AG04449 (cell line): ENCODE data around the gene DNAJB13.

Experiments
- CTCF ChIA-PET: fragments of 350-600 bp; formaldehyde crosslinking; extraction: SDS; loops from one replicate; lab custom pipeline; 2021; ENCODE audit warnings: antibody characterized with exemption; lab: Yijun Ruan, JAX
- POLR2A ChIA-PET: fragments of 400-600, 350-600 bp; formaldehyde crosslinking; extraction: SDS; loops from one replicate; lab custom pipeline; 2020; ENCODE audit warnings: antibody characterized with exemption, inconsistent platforms; lab: Yijun Ruan, JAX
- DNase-seq: peaks from one replicate; pipeline ENCODE4 v3.0.0-alpha.2; 2010; ENCODE audit warnings: low read depth, low spot score
- H3K4me3 ChIP-seq: 2 replicates; pipeline ENCODE4 v1.5.1; 2011; ENCODE audit warnings: low read depth, mild to moderate bottlenecking, control low read depth, low read length
- TF ChIP-seq, protein P1 (sequence below): IDR thresholded peaks from one replicate; pipeline ENCODE4 v1.5.1; 2011; ENCODE audit warnings: mild to moderate bottlenecking, moderate library complexity, low read length, control low read depth, inconsistent platforms; ENCODE audit not compliant: insufficient read depth; ENCODE audit errors: missing control alignments

DNAJB13 gene

DNA sequence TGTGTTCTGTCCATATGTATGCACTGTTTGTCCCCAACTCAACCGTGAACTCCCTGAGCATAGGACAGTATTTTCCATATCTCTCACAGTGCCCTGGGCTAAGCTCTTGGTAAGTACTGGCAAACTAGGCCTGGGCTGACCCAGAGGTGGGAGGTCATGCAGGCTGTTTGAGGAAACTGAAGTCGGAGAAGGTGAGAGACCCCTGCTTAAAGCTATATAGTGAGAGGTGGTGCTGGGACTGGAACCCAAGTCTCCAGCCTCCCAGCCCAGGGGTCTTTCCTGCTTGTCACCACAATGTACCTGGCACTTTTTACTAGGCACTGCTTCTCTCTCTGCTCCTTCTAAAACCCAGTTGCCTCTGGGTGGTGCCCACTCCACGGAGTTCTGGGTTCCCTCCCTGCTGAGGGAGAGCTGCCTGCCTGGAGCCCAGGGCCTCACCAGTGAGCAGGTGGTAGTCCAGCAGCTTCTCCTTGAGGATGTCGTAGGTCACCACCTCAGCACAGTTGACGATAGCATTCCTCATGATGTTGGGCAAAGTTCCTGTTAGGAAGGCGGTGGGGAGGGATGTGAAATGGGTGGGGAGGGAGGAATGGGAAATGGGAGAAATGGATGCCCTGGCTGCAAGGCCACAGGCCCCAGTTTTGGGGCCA lies 53.3 kb downstream of the DNAJB13 start:
- TF ChIP-seq, protein P1, sequence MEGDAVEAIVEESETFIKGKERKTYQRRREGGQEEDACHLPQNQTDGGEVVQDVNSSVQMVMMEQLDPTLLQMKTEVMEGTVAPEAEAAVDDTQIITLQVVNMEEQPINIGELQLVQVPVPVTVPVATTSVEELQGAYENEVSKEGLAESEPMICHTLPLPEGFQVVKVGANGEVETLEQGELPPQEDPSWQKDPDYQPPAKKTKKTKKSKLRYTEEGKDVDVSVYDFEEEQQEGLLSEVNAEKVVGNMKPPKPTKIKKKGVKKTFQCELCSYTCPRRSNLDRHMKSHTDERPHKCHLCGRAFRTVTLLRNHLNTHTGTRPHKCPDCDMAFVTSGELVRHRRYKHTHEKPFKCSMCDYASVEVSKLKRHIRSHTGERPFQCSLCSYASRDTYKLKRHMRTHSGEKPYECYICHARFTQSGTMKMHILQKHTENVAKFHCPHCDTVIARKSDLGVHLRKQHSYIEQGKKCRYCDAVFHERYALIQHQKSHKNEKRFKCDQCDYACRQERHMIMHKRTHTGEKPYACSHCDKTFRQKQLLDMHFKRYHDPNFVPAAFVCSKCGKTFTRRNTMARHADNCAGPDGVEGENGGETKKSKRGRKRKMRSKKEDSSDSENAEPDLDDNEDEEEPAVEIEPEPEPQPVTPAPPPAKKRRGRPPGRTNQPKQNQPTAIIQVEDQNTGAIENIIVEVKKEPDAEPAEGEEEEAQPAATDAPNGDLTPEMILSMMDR, result no peak
- POLR2A ChIA-PET, result no interaction called here
- no peak for DNase-seq
- CTCF ChIA-PET, result no interaction called here
- no peak overlapping the region for H3K4me3 ChIP-seq

DNA sequence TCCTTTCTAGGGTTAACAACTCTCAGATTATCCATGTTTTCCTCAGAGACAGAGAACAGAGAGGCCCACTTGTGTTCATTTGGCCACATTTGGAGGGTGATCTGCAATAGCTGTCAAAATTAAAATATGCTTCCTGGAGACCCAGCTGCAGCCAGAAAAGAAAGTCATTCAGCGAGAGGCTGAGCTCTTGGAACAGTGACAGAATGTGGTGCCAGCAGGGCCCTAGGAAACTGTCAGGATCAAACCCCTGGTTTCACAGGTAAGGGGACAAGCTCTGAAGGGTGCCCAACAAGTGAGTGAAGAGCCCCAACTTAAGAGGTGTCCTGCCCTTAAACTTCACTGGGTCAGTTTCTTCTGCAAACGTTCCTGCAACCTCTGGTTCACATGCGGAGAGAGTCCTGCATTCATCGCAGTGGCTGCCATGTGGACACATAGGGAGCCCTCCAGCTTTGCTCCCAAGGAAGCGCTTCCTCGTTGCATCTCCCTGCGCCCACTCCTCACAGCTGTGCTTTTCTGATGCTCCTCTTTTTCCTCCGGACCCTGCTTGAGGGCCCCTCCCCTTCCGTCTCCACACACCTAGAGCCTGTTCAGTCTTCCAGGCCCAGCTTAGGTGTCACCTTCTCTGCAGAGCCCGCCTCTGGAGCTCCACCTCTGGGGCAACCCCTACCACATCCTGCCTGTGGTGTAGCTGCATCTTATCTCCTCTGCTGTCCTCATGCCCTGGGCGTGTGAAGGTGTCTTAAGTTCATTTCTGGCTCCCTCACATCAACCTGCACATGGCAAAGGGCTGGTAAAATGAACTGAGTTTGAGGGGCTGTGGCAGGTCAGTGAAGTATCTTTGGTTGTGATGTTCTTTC lies 54.2 kb downstream of the DNAJB13 start:
- ChIA-PET CTCF (no interaction called here), POLR2A (no interaction called here)
- no peak overlapping the region for H3K4me3 ChIP-seq
- TF ChIP-seq, protein P1, result no peak
- no peak for DNase-seq

DNA sequence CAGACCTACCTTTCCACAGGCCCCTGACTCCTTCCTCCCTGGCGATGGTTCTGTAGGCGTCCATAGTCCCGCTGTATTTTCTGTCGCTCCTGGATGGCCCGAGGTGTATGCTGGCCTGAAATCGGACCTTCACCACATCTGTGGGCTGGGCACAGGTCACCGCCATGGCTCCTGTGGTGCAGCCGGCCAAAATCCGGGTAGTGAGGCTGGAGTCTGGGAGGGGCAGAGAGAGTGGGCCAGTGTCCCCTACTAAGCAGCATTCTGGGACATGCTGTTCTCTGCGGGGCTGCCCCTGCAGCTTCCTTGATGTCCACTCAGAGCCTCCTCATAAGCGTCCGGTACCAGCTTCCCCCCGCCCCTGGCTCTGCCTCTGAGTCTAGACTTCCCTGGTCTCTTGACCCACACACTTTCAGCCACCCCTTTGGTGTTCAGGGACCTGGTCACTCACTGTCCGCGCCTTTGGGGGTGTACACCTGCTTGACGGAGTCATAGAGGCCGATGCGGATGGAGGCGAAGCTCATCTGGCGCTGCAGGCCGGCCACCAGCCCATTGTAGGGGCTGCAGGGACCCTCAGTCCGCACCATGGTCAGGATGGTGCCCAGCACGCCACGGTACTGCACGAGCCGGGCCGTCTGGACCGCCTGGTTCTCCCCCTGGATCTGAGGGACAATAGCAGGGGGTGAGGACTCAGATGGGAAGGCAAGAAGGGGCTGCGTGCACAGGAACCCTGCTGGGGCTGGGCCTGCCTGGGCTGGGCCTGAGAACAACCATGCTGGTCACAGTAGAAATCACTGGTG lies 55.1 kb downstream of the DNAJB13 start:
- H3K4me3 ChIP-seq, result no peak overlapping the region
- no peak for DNase-seq
- TF ChIP-seq, protein P1, result no peak
- ChIA-PET CTCF (no interaction called here), POLR2A (no interaction called here)

DNA sequence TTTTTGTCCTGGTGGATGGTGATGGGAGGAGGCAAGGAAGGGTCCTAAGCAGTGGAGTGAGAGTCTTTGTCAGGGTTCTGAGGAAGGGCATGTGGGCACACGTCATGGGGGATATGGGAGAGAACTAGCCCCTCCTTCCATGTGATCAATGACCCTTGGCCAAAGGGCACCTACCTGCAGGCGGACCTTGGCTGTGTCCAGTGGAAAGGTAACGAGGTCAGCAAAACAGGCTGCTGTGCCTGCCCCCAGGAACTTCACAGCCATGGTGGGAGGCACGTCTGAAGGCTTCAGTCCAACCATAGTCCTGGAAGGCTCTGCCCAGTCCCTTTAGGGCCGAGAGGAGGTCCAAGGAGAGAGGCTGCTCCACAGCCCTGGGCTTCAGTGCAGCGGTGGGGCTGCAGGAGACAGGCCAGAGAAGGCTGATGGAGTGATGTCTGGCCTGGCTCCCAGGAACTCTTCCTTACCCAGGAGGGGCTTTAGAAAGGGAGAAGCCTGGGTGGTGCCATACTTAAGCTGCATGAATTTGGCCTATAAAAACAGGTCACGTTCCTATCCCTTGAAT lies 56.0 kb downstream of the DNAJB13 start:
- TF ChIP-seq, protein P1, result no peak
- CTCF ChIA-PET, result no interaction called here

DNA sequence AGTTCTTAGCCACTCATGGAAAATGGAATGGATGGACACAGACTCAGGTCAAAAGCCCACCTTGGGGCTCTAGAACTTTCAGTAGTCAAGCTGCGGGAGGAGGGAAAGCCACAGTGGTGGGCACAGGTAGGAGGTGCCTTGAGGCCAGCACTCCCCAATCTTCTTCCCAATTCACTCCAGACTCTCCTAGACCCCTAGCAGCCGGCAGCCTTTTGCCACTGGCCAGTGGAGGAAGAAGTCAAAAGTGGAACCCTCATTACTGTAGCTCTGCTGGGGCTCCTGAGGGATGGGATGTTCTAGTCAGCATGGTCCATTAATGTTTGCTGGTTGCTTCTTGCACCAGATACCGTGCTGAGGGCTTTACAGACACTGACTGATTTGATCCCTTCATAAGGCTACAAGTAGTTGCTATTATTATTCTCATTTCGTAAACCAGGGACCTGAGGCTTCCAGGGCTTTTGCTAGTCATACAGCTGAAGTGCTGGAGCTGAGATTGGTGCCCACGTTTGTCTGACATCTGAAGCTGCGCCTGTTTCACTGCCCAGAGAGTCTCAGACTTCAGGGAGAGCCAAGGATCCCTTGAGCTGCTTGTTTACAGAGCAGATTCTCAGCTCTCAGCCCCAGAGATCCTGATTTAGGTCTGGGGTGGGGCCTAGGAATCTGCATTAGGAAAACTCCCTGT lies 57.0 kb downstream of the DNAJB13 start:
- ChIA-PET POLR2A (no interaction called here), CTCF (no interaction called here)
- no peak for DNase-seq
- TF ChIP-seq, protein P1, result no peak
- no peak overlapping the region for H3K4me3 ChIP-seq

More for the DNA sequence above, 56.0 kb downstream of the DNAJB13 start:
- POLR2A ChIA-PET, result no interaction called here
- DNase-seq, result no peak
- H3K4me3 ChIP-seq, result no peak overlapping the region
